ENCODE data around the gene TSSC4.

Gene TSSC4

DNA sequence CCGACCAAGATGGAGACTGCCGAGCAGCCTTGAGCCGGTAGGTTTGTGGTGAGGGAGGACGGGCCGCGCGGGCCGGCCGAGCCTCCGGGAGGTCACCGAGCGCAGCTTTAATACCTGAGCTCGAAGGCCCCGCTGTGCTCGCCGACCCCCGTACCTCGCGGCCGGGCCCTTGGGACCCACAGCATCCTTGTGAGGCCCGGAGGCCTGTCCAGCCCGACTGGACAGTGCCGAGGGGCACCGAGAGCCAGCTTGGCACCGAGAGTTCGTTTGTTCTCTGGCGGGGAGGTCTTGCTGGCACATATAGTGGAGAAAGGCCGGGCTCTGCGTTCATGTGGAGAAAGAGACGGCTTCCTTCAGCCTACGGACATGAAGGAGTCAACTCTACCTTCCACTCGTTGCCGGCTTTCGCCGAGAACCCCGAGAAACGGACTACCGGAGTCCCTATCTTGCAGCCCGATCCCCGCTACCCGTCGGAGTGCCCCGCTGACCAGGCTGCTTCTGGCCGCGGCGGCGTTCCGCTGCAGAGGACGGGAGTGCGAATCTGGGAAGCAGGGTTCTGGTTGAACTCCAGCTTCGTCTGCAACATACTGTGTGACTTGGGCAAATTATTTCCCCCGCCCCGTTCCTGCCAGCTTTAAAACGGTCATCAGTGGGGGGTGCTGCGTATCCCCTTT is 349 bp downstream of the TSSC4 start:
- DNase-seq (ENCODE audit: low spot score) = no peak

DNA sequence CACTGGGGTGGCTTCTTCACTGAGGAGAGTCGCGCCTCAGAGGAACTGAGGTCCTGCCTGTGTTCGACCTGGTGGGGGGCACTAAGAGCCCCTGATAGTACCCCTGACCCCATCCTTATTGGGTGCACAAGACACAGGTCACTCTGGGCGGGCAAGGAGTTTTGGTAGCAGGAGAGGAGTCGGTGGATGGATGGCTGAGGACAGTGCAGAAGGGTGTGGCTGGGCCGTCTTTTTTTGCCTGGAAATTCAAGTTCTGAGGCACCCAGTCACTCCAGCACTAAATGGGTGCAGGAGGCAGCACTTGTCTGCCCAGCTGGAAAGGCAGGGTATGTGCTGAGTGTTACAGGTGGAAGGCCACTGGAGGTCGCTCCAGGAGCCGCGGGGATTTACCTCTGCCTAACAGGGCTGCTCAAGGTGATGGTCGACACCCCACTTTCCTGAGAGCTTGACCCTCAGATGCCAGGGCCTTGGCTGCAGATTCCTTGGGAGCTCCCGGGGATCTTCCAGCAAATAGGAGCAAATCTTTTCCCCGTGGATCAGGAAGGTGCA is 960 bp downstream of the TSSC4 start:
- no peak for DNase-seq (ENCODE audit: low spot score)

- DNase-seq (ENCODE audit: low spot score) = no peak
These were observed 1.6 kb downstream of the TSSC4 start for GRCh38 chr11:2402106-2402505.

- DNase-seq (ENCODE audit: low spot score) = no peak
These were observed 2.5 kb downstream of the TSSC4 start for GRCh38 chr11:2402890-2403645.

GRCh38 chr11:2404735-2405196 is 4.2 kb downstream of the TSSC4 start:
- no peak for DNase-seq (ENCODE audit: low spot score)

DNA sequence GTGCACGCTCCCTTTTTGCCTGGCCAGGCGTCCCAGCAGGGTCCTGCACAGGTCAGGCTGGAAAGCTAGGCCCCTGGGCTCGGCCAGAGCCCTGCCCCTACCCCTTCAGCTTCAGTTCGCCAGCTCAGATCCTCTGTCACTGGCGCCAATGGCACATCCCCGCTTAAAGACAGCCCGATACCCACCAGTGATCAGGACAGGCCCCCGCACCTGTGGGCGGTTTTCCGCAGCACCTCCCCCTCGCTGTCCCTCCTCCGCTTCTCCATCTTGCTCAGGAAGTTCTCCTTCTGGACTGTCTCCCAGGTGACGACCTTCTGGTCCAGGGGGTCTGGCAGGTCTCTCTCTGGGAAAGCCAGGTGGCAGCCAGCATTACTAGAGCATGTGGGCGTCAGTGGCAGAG is 5.9 kb downstream of the TSSC4 start:
- no peak for DNase-seq (ENCODE audit: low spot score)

DNA sequence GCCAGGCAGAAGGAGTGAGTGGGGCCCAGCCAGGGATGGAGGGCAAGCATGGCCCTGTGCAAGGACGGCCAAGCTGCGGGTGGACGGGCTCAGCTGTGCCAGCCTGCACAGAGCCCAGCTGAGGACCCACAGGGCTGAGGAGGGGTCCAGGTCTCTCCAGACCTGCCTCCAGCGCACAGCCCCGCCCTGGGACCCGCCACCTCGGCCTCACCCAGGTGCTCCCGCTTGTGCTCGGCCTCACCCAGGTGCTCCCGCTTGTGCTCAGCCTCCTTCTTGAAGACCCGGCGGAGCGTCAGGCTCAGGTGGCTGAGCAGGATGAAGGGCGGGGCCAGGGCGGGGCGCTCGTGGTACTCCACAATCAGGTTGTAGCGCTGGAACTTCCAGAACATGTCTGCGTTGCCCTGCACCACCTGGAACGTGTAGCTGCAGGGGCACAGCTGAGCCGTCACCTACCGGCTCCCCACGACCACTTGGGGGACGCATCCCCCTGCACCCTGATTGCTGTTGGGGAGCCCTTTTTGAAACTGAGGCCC is 6.4 kb downstream of the TSSC4 start:
- DNase-seq (ENCODE audit: low spot score) = no peak

GRCh38 chr11:2408671-2409070 is 8.1 kb downstream of the TSSC4 start:
- no peak for DNase-seq (ENCODE audit: low spot score)

DNA sequence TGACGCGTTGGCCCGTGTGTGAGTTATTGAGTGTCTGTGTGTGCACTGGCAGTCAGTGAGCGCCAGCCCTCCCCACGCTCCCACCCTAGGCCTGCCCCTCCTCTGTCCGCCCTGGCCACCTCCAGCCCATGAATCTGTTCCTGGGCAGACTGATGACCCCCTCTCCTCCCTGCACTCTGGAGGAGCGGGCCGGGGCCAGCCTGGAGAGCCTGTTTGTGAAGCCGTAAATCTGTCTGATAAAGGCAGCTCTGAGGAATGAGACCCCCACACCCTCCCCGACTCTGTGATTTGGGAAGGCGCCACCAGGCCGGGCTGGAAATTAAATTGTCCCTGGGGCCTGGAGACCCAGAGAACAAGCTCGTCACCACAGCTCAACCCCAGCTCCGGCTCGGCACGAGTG is 8.6 kb downstream of the TSSC4 start:
- DNase-seq (ENCODE audit: low spot score) = no peak

DNA sequence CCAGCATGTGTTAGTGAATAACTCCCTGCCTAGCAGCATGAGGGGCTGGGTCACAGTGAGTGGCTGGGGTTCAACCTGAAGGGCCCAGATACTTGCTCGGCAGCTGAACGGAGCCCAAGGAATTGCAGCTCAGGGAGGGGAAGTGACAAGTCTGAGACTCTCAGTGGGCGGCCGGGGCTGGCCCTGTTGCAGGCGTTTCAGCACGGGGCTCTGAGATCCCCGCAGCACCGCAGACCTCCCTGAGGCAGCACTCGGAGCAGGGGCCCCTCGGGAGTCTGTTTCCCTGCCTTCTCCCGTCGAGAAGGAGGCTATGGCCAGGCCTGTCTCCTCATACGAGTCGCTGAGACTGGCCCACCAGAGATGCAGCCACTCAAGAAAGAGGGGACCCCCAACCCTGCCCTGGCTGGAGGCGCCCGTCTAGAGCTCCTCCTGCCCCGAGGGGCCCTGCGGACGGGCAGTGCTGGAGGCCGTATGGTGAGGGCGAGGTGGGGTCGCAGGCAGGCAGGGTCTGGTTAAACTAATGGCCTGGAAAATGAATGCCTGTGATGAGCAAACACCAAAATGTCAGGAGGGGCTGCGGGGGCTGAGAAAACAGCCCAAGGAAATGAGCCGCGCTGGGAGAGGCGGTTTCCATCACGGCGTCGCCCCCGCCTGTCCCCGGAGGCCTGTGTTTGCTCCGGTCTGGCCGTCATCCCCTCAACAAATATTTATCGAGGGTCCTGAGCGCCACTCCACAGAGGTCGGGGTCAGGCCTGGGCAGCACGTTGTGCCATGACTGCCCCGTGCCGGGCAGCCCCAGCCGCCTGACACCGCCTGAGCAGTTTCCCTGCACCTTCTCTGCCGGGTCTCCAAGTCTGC is 9.3 kb downstream of the TSSC4 start:
- no peak for DNase-seq (ENCODE audit: low spot score)

DNA sequence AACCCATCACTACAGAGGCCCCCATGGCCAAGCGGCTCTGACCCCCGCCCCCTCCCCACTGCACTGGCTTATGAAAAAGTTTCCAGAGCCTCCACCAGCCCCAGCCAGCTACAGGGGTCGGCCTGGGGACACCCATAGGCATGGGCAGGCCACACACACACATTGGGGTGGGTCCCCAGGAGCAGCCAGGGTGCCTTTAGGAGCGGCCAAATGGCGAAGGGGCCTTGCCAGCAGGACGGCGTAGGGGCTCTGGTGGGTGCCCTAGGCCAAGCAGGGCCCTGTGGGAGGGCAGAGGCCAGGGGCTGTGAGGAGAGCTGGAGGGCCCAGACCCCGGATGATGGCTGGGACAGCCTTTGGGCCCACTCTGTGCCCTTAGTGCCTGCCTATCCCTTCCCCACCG is 10.1 kb downstream of the TSSC4 start:
- DNase-seq (ENCODE audit: low spot score) = no peak

- no peak for DNase-seq (ENCODE audit: low spot score)
These were observed 11.1 kb downstream of the TSSC4 start for GRCh38 chr11:2411446-2412305.

DNA sequence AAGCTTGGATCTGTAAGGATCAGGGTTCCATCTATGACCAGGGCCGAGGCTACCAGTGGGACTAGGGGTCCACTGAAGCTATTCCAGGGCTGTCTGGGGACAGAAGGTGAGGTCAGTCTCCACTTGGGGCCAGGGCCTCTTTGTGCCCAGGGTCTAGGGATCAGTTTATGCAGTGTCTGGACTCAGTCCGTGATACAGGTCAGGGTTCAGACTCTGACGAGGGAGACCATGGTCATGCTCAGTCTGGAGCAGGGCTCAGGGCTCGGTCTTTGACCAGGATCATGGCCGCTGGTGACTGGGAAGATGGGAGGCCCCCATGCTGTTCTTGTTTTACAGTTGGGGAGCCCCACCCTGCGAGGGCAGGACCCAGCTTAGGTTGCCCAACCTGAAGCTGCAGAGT is 11.8 kb downstream of the TSSC4 start:
- no peak for DNase-seq (ENCODE audit: low spot score)

DNA sequence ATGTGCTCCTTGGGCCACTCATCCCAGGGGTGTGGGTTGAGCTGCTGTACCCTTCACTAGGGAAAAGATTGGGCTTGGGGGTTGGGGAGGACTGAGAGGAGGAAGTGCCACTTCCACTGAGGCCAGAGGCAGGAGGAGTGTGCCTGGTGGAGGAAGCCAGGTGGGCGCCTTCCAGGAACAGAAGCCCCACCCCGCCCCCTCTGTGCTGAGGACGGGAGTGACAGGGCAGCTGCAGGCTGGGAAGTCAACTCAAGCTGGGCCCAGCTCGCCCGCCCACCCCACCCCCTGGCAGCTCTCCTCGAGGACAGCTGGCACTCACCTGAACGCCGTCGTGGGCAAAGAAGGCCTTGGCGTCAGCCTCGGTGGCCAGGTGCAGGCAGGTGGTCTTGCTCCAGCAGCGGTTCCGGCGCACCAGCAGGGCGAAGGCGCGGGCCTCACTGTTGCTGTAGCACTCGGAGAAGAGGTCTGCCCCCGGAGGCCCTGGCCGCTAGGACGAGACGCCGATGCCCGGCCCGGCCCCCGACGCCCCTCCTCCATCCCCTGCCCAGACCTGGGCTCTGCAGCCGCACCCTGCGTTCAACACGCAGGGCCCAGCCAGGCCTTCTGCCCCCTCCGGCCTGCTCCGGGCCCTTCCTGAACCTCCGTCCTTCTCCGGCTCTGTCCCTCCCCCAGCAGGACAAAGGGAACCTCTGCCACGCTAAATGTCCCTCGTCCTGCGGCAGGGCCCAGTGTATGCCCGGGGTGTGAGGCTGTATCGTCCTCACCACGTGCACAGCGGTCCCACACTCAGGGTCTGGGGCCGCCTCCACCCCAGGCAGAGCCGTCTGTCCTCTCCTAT is 13.4 kb downstream of the TSSC4 start:
- no peak for DNase-seq (ENCODE audit: low spot score)

DNA sequence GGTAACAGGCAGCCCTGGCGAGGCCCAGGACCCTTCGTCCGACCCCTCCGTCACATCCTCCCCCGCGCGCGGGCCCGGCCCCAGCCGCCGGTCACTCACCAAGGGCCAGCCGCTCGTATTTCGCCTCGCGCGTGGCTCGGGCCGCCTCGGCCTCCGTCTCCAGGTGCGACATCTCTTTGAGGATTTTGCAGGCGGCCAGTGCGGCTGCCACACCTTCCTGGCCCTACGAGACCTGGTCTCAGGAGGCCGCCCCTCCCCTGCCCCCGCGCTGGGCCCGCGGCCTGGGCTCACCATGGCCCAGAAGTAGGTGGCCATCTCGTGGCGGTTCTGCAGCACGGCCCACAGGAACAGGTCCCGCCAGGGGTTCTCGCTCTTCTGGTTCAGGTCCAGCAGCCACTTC is 14.1 kb downstream of the TSSC4 start:
- DNase-seq (ENCODE audit: low spot score) = no peak

- no peak for DNase-seq (ENCODE audit: low spot score)
These were observed 14.6 kb downstream of the TSSC4 start for GRCh38 chr11:2415171-2415570.

- DNase-seq (ENCODE audit: low spot score) = no peak
These were observed 15.2 kb downstream of the TSSC4 start for GRCh38 chr11:2415601-2416380.

- DNase-seq (ENCODE audit: low spot score) = no peak
These were observed 16.2 kb downstream of the TSSC4 start for GRCh38 chr11:2416765-2417164.

DNA sequence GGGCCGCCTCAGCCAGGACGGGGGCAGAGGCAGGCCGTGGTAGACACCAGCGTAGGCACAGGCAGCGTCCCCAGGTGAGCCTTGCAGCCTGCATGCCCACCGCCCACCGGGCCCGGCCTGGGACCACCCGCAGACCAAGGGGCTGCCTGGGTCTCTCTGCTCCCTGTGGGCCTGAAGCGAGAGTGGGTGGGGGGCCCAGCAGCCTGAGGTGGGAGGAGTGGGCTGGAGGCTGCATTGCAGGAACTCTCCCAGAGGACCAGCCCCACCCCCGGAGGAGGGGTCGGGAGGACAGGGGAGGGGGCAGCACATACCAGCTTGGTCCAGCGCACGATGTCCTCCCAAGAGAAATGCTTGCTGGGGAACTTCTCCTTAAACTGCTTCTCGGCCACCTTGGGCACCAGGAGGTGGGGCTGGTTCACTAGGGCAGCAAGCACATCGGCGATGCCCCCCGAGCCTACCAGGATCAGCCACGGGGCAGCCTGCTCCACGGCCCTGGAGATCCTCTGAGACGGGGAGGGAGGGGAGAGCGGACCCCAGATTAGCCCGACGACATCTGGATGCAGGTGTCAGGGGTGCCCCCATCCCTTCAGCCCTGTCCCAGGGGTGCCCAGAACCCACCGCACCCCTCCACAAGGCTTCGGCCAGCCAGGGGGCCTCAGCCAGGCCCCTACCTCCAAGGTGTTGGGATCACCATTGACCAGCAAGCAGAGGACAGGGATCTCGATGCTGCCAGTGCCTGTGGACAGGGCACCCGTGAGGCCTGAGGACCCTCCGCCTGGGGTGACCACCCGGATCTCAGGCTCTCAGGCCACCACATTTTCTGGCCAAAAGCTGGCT is 17.5 kb downstream of the TSSC4 start:
- DNase-seq (ENCODE audit: low spot score) = no peak
